ENCODE measurements around the gene ASRGL1.

Gene ASRGL1

GRCh38 chr11:62416596-62416995 is 79.3 kb downstream of the ASRGL1 start:
- DNase-seq (ENCODE audit: low read depth) = no peak

- DNase-seq (ENCODE audit: low read depth) = no peak
Observed at GRCh38 chr11:62418136-62418535, 80.9 kb downstream of the ASRGL1 start.

- DNase-seq (ENCODE audit: low read depth) = no peak
Observed at GRCh38 chr11:62418733-62419132, 81.5 kb downstream of the ASRGL1 start, which contains the start of gene SCGB1A1. Gene SCGB1A1, plus strand, starts transcription at chr11:62419033. Its CDS starts 63 bp downstream, at chr11:62419096.

- no peak for DNase-seq (ENCODE audit: low read depth)
Observed at GRCh38 chr11:62419314-62419929, 82.2 kb downstream of the ASRGL1 start.

GRCh38 chr11:62419943-62420342 is 82.7 kb downstream of the ASRGL1 start:
- no peak for DNase-seq (ENCODE audit: low read depth)

- no peak for DNase-seq (ENCODE audit: low read depth)
Observed at GRCh38 chr11:62420882-62421281, 83.6 kb downstream of the ASRGL1 start.

- no peak for DNase-seq (ENCODE audit: low read depth)
Observed at GRCh38 chr11:62421996-62422395, 84.7 kb downstream of the ASRGL1 start.

- DNase-seq (ENCODE audit: low read depth) = no peak
Observed at GRCh38 chr11:62423012-62423411, 85.8 kb downstream of the ASRGL1 start.

- DNase-seq (ENCODE audit: low read depth) = no peak
Observed at GRCh38 chr11:62427630-62428233, 90.5 kb downstream of the ASRGL1 start.

- DNase-seq (ENCODE audit: low read depth) = no peak
Observed at GRCh38 chr11:62428871-62429560, 91.8 kb downstream of the ASRGL1 start.

GRCh38 chr11:62430425-62430824 is 93.2 kb downstream of the ASRGL1 start:
- no peak for DNase-seq (ENCODE audit: low read depth)

- DNase-seq (ENCODE audit: low read depth) = no peak
Observed at GRCh38 chr11:62431171-62431901, 94.1 kb downstream of the ASRGL1 start.

GRCh38 chr11:62432695-62433094 is 95.4 kb downstream of the ASRGL1 start:
- DNase-seq (ENCODE audit: low read depth) = no peak

GRCh38 chr11:62433141-62433903 is 96.1 kb downstream of the ASRGL1 start:
- no peak for DNase-seq (ENCODE audit: low read depth)

- no peak for DNase-seq (ENCODE audit: low read depth)
Observed at GRCh38 chr11:62433904-62434276, 96.6 kb downstream of the ASRGL1 start.

GRCh38 chr11:62435846-62436660 is 98.8 kb downstream of the ASRGL1 start:
- no peak for DNase-seq (ENCODE audit: low read depth)

- DNase-seq (ENCODE audit: low read depth) = no peak
Observed at GRCh38 chr11:62437616-62438015, 100.4 kb downstream of the ASRGL1 start.

- DNase-seq (ENCODE audit: low read depth) = no peak
Observed at GRCh38 chr11:62438641-62439040, 101.4 kb downstream of the ASRGL1 start.

GRCh38 chr11:62439785-62440602 is 102.7 kb downstream of the ASRGL1 start:
- no peak for DNase-seq (ENCODE audit: low read depth)

All from stimulated activated CD8-positive, alpha-beta memory T cell treated with anti-CD3 and anti-CD28 coated beads, Interleukin-12 subunit alpha, Interleukin-12 subunit beta, amount 100 ng/mL, for 4 hours (primary cell).